ENCODE measurements around the gene CRB1.

GRCh38 chr1:197451381-197451780 lies 183.3 kb downstream of the CRB1 start:
- TF ChIP-seq CTCF (IDR thresholded peaks at IDR 0.05 in 4 of 5, conservative IDR thresholded peaks at IDR 0.05 in 1 of 5) = no peak
- no peak for TF ChIP-seq POLR2A (IDR thresholded peaks at IDR 0.05)
